HFF-Myc (cell line): ENCODE data around the gene HIGD1A.

Experiments
- DNase-seq: peaks from one replicate; pipeline ENCODE4 v3.0.0-alpha.2; 2011; ENCODE audit warnings: low read depth; ENCODE audit errors: extremely low read depth
- H3K4me3 ChIP-seq: replicated peaks from 2 replicates; pipeline ENCODE4 v1.5.1; 2011; ENCODE audit warnings: low read depth, mild to moderate bottlenecking, control low read depth, low read length
- TF ChIP-seq, protein P1 (sequence below): IDR thresholded peaks from 2 replicates; pipeline ENCODE4 v1.5.1; 2012; ENCODE audit warnings: mild to moderate bottlenecking, low read depth, low read length, control low read depth; ENCODE audit errors: missing control alignments

HIGD1A gene

DNA sequence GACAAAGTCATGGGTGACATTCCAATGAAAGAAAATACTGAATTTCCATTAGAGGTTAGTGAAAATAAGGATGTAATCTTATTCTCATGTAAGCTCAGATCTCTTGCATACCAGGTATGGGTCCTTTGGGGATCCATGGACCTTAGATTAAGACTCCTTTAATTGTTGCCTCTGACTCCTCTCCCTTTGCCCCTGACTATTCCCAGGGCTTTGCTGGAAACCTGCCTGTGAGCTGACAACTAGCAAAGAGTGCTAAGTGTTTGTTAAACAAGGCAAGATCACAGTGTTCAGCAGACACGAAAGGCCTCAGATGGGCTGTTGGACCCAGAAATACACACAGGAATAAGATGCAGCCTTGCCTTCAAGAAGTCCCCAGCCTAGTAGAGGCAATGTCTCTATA lies 37.0 kb upstream of the HIGD1A start:
- TF ChIP-seq, protein P1, sequence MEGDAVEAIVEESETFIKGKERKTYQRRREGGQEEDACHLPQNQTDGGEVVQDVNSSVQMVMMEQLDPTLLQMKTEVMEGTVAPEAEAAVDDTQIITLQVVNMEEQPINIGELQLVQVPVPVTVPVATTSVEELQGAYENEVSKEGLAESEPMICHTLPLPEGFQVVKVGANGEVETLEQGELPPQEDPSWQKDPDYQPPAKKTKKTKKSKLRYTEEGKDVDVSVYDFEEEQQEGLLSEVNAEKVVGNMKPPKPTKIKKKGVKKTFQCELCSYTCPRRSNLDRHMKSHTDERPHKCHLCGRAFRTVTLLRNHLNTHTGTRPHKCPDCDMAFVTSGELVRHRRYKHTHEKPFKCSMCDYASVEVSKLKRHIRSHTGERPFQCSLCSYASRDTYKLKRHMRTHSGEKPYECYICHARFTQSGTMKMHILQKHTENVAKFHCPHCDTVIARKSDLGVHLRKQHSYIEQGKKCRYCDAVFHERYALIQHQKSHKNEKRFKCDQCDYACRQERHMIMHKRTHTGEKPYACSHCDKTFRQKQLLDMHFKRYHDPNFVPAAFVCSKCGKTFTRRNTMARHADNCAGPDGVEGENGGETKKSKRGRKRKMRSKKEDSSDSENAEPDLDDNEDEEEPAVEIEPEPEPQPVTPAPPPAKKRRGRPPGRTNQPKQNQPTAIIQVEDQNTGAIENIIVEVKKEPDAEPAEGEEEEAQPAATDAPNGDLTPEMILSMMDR = no peak
- no peak for DNase-seq
- H3K4me3 ChIP-seq = no peak overlapping the region

DNA sequence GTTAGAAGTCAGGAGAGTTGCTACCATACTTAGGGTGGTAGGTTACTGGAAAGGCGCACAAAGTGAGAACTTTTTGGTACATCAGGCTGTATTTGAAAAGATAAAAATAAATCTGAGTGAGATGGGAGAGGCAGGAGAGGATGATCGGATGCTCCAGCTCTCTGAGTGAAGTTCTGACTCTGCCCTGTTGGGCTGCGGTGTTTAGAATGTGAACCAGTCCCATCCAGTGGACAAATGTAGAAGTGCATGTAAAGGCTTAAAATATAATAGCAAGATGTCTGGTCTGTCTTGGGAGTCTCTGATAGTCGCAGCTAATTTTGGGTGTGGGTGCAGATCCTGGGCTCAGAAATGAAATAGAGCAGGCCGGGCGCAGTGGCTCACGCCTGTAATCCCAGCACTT lies 35.3 kb upstream of the HIGD1A start:
- H3K4me3 ChIP-seq = no peak overlapping the region
- TF ChIP-seq, protein P1 = peak; percentile 50
- peak; percentile 29 for DNase-seq

DNA sequence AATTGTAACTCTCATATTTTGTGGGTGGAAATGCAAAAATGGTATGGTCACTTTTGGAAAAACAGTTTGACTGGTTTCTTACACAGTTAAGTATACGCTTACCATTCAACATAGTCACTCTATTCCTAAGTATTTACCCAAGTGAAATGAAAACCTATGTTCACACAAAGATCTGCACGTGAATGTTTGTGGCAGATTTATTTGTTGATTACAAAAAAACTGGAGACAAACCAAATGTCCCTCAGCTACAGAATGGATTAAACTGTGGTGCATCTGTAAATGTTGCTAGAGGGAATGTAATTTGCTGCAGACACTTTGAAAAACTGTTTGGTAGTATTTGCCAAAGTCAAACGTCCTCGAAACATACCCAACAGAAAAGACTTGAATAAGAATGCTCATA lies 34.3 kb upstream of the HIGD1A start:
- DNase-seq = no peak
- TF ChIP-seq, protein P1 = no peak
- H3K4me3 ChIP-seq = no peak overlapping the region

DNA sequence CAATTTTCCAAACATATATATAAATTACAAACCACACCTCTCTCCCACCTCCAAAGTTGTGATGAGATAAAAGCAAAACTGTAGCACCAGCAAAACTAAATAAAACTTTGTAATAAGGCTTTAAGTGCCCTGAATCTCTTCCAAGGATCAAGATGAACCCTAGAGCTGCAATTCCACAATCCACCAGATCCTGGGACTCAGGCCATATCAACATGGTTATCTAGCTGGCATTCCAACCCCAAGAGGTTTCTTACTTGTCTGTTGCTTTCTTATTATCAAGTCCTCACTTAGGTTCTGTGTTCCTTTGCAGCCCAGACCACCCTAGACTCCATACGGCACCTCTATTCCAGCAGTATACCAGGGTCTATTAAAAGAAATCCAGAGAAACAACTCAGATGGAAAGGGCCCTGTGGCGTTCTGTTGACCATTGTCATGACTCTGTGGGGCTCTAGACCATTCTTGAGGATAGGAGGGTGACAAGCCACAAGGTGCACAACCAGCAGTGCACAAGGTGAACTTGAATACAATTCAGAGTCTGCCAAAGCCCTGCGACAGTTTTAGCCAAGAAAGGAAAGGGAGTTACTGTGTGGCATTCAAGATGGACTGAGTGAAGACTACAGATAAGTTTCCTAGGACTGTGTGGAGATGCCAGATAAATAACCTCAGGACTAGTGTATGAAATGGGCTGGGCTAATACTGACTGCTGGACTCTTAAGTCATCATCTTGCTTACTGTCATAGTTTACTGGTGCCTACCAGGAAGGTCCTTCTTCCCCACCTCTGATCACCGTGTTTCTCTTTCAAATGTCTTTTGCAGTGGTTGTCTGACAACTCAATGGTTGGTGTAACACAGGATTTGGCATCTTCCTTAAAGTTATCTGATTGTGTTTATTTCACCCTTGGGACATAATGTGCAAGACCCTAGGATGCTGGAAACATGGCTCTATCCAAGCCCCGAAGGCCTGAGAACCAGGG lies 32.1 kb upstream of the HIGD1A start:
- no peak overlapping the region for H3K4me3 ChIP-seq
- TF ChIP-seq, protein P1 = no peak
- no peak for DNase-seq

DNA sequence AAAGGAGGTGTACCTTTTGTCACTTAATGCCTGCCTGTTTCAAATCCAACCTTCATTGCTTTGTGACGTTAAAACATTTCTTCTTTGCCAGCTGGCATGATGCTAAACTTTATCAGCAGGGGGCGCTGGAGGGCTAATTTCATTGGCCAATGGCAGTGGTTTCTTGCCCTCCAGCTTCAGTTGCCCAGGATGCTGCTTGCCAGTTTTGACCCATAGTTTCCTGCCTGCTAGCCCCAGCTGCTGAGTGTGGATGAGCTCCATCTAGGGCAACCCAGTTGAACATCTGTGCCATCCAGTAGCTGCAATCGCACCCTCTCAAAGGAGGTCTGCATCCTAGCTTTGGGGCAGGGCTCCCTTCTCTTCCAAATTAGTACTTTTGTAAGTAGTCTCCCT lies 27.0 kb upstream of the HIGD1A start:
- TF ChIP-seq, protein P1 = peak; percentile 77
- peak; percentile 24 for DNase-seq

GRCh38 chr3:42830437-42831320 lies 26.4 kb upstream of the HIGD1A start:
- no peak overlapping the region for H3K4me3 ChIP-seq
- no peak for DNase-seq
- TF ChIP-seq, protein P1 = peak; percentile 29

More for the DNA sequence above, 27.0 kb upstream of the HIGD1A start:
- H3K4me3 ChIP-seq = no peak overlapping the region
